Fibroblast of upper back skin (primary cell): ENCODE data around the gene APEH.

Source experiments
- DNase-seq: peaks from one replicate; pipeline ENCODE4 v3.0.0-alpha.2; 2013

APEH gene

GRCh38 chr3:49652218-49652902 is 21.8 kb upstream of the APEH start:
- no peak for DNase-seq

- DNase-seq: no peak
Measured at GRCh38 chr3:49652903-49653415, 21.2 kb upstream of the APEH start.

- no peak for DNase-seq
Measured at GRCh38 chr3:49653621-49654020, 20.5 kb upstream of the APEH start.

GRCh38 chr3:49654176-49654825 is 19.9 kb upstream of the APEH start:
- DNase-seq: no peak

- no peak for DNase-seq
Measured at GRCh38 chr3:49654955-49655556, 19.1 kb upstream of the APEH start.

GRCh38 chr3:49655731-49656285 is 18.3 kb upstream of the APEH start:
- DNase-seq: no peak

- peak; percentile 48 for DNase-seq
Measured at GRCh38 chr3:49656541-49657112, 17.5 kb upstream of the APEH start.

- no peak for DNase-seq
Measured at GRCh38 chr3:49657208-49657915, 16.8 kb upstream of the APEH start.

GRCh38 chr3:49658711-49659110 is 15.4 kb upstream of the APEH start:
- no peak for DNase-seq

GRCh38 chr3:49659756-49660155 is 14.4 kb upstream of the APEH start:
- DNase-seq: no peak

- no peak for DNase-seq
Measured at GRCh38 chr3:49661281-49661680, 12.9 kb upstream of the APEH start.

GRCh38 chr3:49662021-49662420 is 12.1 kb upstream of the APEH start:
- no peak for DNase-seq

GRCh38 chr3:49662720-49663413 is 11.3 kb upstream of the APEH start:
- no peak for DNase-seq

GRCh38 chr3:49663831-49664230 is 10.3 kb upstream of the APEH start:
- no peak for DNase-seq

GRCh38 chr3:49664300-49664699 is 9.9 kb upstream of the APEH start:
- DNase-seq: no peak

GRCh38 chr3:49665822-49666519 is 8.2 kb upstream of the APEH start:
- no peak for DNase-seq

- peak; percentile 43 for DNase-seq
Measured at GRCh38 chr3:49666592-49666991, 7.6 kb upstream of the APEH start.

- no peak for DNase-seq
Measured at GRCh38 chr3:49667701-49668413, 6.3 kb upstream of the APEH start.

- no peak for DNase-seq
Measured at GRCh38 chr3:49668414-49668797, 5.7 kb upstream of the APEH start.

- DNase-seq: peak; percentile 17
Measured at GRCh38 chr3:49668861-49669260, 5.3 kb upstream of the APEH start.

GRCh38 chr3:49669352-49669751 is 4.8 kb upstream of the APEH start:
- DNase-seq: no peak
